ENCODE measurements around the gene JHY.

GRCh38 chr11:122963961-122964360 is 81.4 kb downstream of the JHY start:
- TF ChIP-seq CTCF (IDR thresholded peaks at IDR 0.05), result no peak
- no peak for TF ChIP-seq POLR2A (IDR thresholded peaks at IDR 0.05)

Data from testis (tissue), 2 donors.